Fibroblast of mammary gland (primary cell): ENCODE results near the gene TACC2.

Experiments
- DNase-seq: peaks from one replicate; pipeline ENCODE4 v3.0.0-alpha.2; 2010; ENCODE audit warnings: low read depth
- H3K4me3 ChIP-seq: 2 replicates; pipeline ENCODE4 v1.5.1; 2011; ENCODE audit warnings: low read depth, mild to moderate bottlenecking, low read length, moderate library complexity; ENCODE audit not compliant: control insufficient read depth
- CTCF ChIP-seq: conservative IDR thresholded peaks from 2 replicates; pipeline ENCODE4 v1.5.1; 2011; ENCODE audit warnings: low read depth, low read length, inconsistent platforms; ENCODE audit not compliant: control insufficient read depth, insufficient read depth

Gene TACC2

DNA sequence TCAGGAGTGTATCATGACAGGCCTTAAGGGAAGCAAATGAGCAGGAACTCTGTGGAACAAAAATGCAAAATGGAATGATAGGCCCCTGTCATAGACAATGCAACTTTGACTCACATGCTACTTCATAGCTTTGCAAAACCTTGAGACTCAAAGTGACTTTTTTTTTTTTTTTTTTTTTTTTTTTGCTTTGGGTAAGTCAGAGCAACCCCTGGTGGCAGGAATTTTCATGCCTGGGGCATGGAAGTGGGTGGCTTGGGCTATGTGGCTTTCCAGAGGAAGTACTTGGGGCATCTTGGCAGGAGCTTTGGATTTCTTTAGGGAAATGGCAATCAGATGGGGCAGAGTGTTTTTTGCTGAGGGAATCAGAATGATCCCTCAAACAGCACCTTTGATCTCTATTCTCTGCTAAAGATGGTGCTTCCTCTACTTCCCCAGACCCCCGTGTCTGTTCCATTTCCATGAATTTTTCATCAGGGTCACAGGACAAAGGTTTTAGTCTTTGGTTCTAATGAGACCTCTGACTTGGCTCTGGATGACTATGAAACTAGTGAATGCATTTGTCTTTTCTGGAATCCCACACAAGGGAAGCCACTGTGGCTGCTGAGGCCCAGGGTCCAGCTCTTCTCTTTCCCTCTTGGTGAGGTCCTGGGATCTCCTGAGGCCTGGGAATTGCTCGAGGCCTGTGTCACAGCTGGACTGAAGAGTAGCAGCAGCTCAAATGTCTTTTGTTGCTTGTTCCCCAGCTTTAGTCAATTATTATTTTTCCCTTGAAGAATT, 62.8 kb downstream of the TACC2 start:
- TF ChIP-seq CTCF: peak; percentile 82
- H3K4me3 ChIP-seq: no peak overlapping the region
- DNase-seq: peak; percentile 68

- no peak for TF ChIP-seq CTCF
- DNase-seq: peak; percentile 75
- no peak overlapping the region for H3K4me3 ChIP-seq
These were observed 63.7 kb downstream of the TACC2 start for GRCh38 chr10:122052701-122053100.

GRCh38 chr10:122053314-122053713, 64.4 kb downstream of the TACC2 start:
- no peak for TF ChIP-seq CTCF
- H3K4me3 ChIP-seq: no peak overlapping the region
- no peak for DNase-seq

- TF ChIP-seq CTCF: peak; percentile 86
- DNase-seq: peak; percentile 82
- no peak overlapping the region for H3K4me3 ChIP-seq
These were observed 65.4 kb downstream of the TACC2 start for GRCh38 chr10:122054048-122055025.

DNA sequence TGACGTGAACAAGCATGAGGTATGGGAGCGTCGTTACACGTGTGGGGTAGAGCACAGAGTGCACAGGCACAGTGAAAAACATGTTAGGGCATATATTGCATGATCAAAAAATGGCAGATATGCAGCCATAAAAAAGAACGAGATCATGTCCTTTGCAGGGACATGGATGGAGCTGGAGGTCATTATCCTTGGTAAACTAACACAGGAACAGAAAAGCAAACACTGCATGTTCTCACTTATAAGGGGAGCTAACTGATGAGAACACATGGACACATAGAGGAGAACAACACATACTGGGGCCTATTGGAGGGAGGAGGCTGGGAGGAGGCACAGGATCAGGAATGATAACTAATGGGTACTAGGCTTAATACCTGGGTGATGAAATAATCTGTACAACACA, 66.3 kb downstream of the TACC2 start:
- no peak for TF ChIP-seq CTCF
- H3K4me3 ChIP-seq: no peak overlapping the region
- no peak for DNase-seq

- peak; percentile 16 for DNase-seq
- no peak overlapping the region for H3K4me3 ChIP-seq
- TF ChIP-seq CTCF: no peak
These were observed 67.6 kb downstream of the TACC2 start for GRCh38 chr10:122056431-122057094.
